PC-9 (cell line): ENCODE measurements around the gene CHRNG. TPM values are rescaled to one million over a fixed set of nuclear protein-coding genes. Genes with fewer than 3 reads are reported as not detected.

Experiments used
- BruUV-seq: library from RNA; stranded (reverse); fragments of 400-500 nt; replicated peaks from 2 replicates; lab custom pipeline; 2021; lab: Mats Ljungman, UMichigan
- CTCF ChIA-PET: fragments of 300-600 bp; sonication (Branson Sonifier 250); formaldehyde crosslinking; loops from one replicate; lab custom pipeline; 2022; ENCODE audit warnings: antibody characterized with exemption; lab: Charles Lee
- POLR2A ChIA-PET: fragments of 300-600 bp; sonication (Branson Sonifier 250); formaldehyde crosslinking; loops from one replicate; lab custom pipeline; 2022; ENCODE audit warnings: antibody characterized with exemption; ENCODE audit not compliant: unreplicated experiment; lab: Charles Lee
- DNase-seq, 2 experiments: peaks; one replicate each; pipeline versions ENCODE4 v3.0.0 to v3.0.0-alpha.2; 2015 to 2022; ENCODE audit warnings: mixed read lengths in 1 of 2
- H2AFZ ChIP-seq: fragments of 200-600 bp; sonication (generic); 2 replicates; pipeline ENCODE4 v1.8.1; 2017; ENCODE audit warnings: antibody characterized with exemption
- H3F3A ChIP-seq: fragments of 200-600 bp; sonication (generic); 2 replicates; pipeline ENCODE4 v1.8.1; 2017; ENCODE audit warnings: antibody characterized with exemption, mild to moderate bottlenecking, low read depth; ENCODE audit not compliant: insufficient read depth
- H3K27ac ChIP-seq: fragments of 200-600 bp; sonication (generic); 2 replicates; pipeline ENCODE4 v1.6.1; 2016; ENCODE audit warnings: mixed run types
- H3K27me3 ChIP-seq: fragments of 200-600 bp; sonication (generic); 2 replicates; pipeline ENCODE4 v1.6.1; 2016; ENCODE audit warnings: low read depth, mixed run types; ENCODE audit not compliant: insufficient read depth
- H3K36me3 ChIP-seq: fragments of 200-600 bp; sonication (generic); 2 replicates; pipeline ENCODE4 v1.6.1; 2016; ENCODE audit warnings: low read depth, mixed run types
- H3K4me1 ChIP-seq: fragments of 200-600 bp; sonication (generic); replicated peaks from 2 replicates; pipeline ENCODE4 v1.6.1; 2016; ENCODE audit warnings: mixed run types; ENCODE audit not compliant: insufficient read depth
- H3K4me2 ChIP-seq: fragments of 200-600 bp; sonication (generic); 2 replicates; pipeline ENCODE4 v1.6.1; 2017; ENCODE audit warnings: mixed run types
- H3K4me3 ChIP-seq: fragments of 200-600 bp; sonication (generic); 2 replicates; pipeline ENCODE4 v1.6.1; 2016; ENCODE audit warnings: mixed run types
- H3K79me2 ChIP-seq: fragments of 200-600 bp; sonication (generic); 2 replicates; pipeline ENCODE4 v1.6.1; 2017; ENCODE audit warnings: low read depth, mixed run types
- H3K9me2 ChIP-seq: fragments of 200-600 bp; sonication (generic); 2 replicates; pipeline ENCODE4 v1.8.1; 2017; ENCODE audit warnings: mild to moderate bottlenecking; ENCODE audit not compliant: insufficient read depth
- H3K9me3 ChIP-seq: fragments of 200-600 bp; sonication (generic); 2 replicates; pipeline ENCODE4 v1.8.1; 2016; ENCODE audit warnings: low read depth; ENCODE audit not compliant: insufficient read depth
- H4K20me1 ChIP-seq: fragments of 200-600 bp; sonication (generic); 2 replicates; pipeline ENCODE4 v1.8.1; 2017; ENCODE audit not compliant: insufficient read depth
- EZH2 ChIP-seq: fragments of 200-600 bp; sonication (generic); IDR thresholded peaks from 2 replicates; pipeline ENCODE4 v1.8.0; 2017; ENCODE audit warnings: antibody characterized with exemption, low read depth
- intact Hi-C: fragments of 100-400 bp; cut with micrococcal nuclease; formaldehyde crosslinking; loops from one replicate; pipeline ENCODE4 v1.10.0; 2022; ENCODE audit not compliant: unreplicated experiment
- total RNA-seq: library from RNA; stranded (reverse); gene quantifications from 2 replicates; pipeline ENCODE4 v1.2.3, GENCODE V29; 2021
- TF ChIP-seq, protein P1 (sequence below): fragments of 200-600 bp; sonication (generic); conservative IDR thresholded peaks from 2 replicates; pipeline ENCODE4 v1.6.1; 2017; ENCODE audit warnings: mixed run types, antibody characterized with exemption, mild to moderate bottlenecking, moderate library complexity

CHRNG gene
- total RNA-seq, 1 experiment from 2014 or later: not detected

DNA sequence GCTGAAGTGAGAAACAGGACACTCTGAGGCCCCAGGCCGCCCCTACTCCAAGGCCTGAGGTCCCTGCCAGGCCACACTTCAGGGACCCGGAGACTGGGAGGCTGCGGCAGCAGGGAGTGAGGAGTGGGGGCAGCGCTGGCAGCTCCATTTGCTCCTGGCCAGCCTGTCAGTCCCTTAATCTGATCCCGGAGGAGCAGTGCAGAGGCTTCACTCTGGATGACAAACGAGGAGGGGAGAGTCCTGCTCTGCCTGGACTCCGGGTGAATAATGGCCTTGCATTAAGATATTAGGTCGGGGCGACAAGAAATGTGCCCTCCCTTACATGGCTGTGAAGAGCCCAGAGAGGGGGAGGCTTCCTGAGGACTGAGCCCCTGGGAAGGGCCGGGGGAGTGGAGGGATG lies 33.6 kb upstream of the CHRNG start:
- no peak overlapping the region for H3K27ac ChIP-seq
- ChIA-PET CTCF (no interaction called here), POLR2A (no interaction called here)
- no TSS peak for BruUV-seq
- intact Hi-C loops: no loop called here
- DNase-seq: no peak
- no peak overlapping the region for H3K4me3 ChIP-seq
- H4K20me1 ChIP-seq: no peaks in the 10 kb centered on the region
- H3F3A ChIP-seq: no peaks in the 10 kb centered on the region; the same call in 1 of the 2 replicates
- no peaks in the 10 kb centered on the region for H3K4me1 ChIP-seq
- no peaks in the 10 kb centered on the region for H3K9me2 ChIP-seq
- H3K79me2 ChIP-seq: no peaks in the 10 kb centered on the region
- H3K9me3 ChIP-seq: no peaks in the 10 kb centered on the region
- peaks cover 56% of the 10 kb centered on the region for H3K27me3 ChIP-seq
- no peak overlapping the region for H2AFZ ChIP-seq
- TF ChIP-seq EZH2: no peak
- TF ChIP-seq, protein P1, sequence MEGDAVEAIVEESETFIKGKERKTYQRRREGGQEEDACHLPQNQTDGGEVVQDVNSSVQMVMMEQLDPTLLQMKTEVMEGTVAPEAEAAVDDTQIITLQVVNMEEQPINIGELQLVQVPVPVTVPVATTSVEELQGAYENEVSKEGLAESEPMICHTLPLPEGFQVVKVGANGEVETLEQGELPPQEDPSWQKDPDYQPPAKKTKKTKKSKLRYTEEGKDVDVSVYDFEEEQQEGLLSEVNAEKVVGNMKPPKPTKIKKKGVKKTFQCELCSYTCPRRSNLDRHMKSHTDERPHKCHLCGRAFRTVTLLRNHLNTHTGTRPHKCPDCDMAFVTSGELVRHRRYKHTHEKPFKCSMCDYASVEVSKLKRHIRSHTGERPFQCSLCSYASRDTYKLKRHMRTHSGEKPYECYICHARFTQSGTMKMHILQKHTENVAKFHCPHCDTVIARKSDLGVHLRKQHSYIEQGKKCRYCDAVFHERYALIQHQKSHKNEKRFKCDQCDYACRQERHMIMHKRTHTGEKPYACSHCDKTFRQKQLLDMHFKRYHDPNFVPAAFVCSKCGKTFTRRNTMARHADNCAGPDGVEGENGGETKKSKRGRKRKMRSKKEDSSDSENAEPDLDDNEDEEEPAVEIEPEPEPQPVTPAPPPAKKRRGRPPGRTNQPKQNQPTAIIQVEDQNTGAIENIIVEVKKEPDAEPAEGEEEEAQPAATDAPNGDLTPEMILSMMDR: no peak
- no peak overlapping the region for H3K4me2 ChIP-seq
- H3K36me3 ChIP-seq: no peaks in the 10 kb centered on the region

DNA sequence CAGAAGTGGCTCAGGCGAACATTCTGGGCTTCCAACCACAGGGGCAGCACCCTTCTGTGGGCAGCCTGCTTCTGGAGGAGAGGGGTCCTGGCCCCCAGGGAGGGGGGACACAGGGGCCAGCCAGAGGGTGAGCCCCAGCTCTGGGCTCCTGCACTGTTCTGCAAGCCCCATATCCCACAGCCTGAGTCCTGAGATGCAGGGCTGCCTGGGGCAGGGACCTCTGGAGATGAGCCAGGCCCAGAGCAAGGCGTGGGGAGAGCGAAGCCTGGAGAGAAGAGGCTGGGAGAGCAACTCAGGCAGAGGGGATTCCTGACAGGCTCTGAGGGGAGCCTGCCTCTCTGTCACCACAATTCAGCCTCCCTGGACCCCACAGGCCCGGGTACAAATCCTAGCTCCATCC lies 32.8 kb upstream of the CHRNG start:
- Histone ChIP-seq H3F3A (no peaks in the 10 kb centered on the region; the same call in 1 of the 2 replicates), H2AFZ (no peak overlapping the region), H3K9me3 (no peaks in the 10 kb centered on the region), H3K27ac (no peak overlapping the region), H3K36me3 (no peaks in the 10 kb centered on the region), H3K4me1 (no peaks in the 10 kb centered on the region), H3K4me3 (no peak overlapping the region), H3K9me2 (no peaks in the 10 kb centered on the region), H3K79me2 (no peaks in the 10 kb centered on the region), H3K4me2 (no peak overlapping the region), H4K20me1 (no peaks in the 10 kb centered on the region), H3K27me3 (peaks cover 56% of the 10 kb centered on the region)
- intact Hi-C loops: no loop called here
- BruUV-seq: no TSS peak
- TF ChIP-seq, protein P1: no peak
- no peak for TF ChIP-seq EZH2
- CTCF ChIA-PET: no interaction called here
- no peak for DNase-seq
- POLR2A ChIA-PET: no interaction called here

DNA sequence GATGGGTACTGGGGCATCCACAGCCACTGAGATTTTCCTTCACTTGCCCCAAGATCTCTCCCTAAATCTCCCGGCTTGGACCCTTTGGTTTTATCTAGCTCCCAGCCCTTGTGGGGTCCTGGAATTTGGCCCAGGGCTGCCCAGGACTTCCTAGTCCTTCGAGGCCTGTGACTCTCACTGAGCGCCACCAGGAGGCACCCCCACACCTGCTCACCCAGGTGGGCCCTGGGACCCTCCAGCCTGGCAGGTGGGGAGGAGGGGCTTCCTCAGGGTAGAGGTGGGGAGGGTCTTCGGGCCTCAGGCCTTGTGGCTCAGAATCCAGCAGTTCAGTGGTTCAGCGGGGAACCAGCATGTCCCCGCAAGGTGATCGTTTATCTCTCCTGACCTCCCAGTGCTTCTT lies 31.2 kb upstream of the CHRNG start:
- Histone ChIP-seq H3K27me3 (peaks cover 49% of the 10 kb centered on the region), H3K9me3 (no peaks in the 10 kb centered on the region), H3K4me3 (no peak overlapping the region), H3K9me2 (no peaks in the 10 kb centered on the region), H3F3A (no peaks in the 10 kb centered on the region; the same call in 1 of the 2 replicates), H3K27ac (no peak overlapping the region), H3K4me2 (no peak overlapping the region), H2AFZ (no peak overlapping the region), H3K79me2 (no peaks in the 10 kb centered on the region), H4K20me1 (no peaks in the 10 kb centered on the region), H3K36me3 (no peaks in the 10 kb centered on the region), H3K4me1 (no peaks in the 10 kb centered on the region)
- ChIA-PET CTCF (no interaction called here), POLR2A (no interaction called here)
- no TSS peak for BruUV-seq
- DNase-seq: no peak
- TF ChIP-seq, protein P1: no peak
- TF ChIP-seq EZH2: no peak
- intact Hi-C loops: no loop called here
